HG03457 (cell line): Measurements from ENCODE around the gene PCDHGC5.

Source experiments
- ATAC-seq: cut with Tn5 transposase; IDR thresholded peaks from one replicate; pipeline ENCODE4 v1.9.1; 2021; ENCODE audit warnings: moderate number of reproducible peaks; ENCODE audit not compliant: unreplicated experiment

The PCDHGC5 gene

DNA sequence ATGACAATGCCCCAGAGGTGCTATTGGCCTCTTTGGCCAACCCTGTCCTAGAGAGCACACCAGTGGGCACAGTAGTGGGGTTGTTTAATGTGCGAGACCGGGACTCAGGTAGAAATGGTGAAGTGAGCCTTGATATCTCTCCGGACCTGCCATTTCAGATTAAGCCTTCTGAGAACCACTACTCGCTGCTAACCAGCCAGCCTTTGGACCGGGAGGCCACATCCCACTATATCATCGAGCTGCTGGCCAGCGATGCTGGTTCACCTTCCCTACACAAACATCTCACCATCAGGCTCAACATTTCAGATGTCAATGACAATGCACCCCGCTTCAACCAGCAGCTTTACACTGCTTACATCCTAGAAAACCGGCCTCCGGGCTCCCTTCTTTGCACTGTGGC, 1.4 kb downstream of the PCDHGC5 start:
- ATAC-seq = no peak

GRCh38 chr5:141490771-141491170, 1.9 kb downstream of the PCDHGC5 start:
- no peak for ATAC-seq

GRCh38 chr5:141491323-141492167, 2.7 kb downstream of the PCDHGC5 start:
- no peak for ATAC-seq

DNA sequence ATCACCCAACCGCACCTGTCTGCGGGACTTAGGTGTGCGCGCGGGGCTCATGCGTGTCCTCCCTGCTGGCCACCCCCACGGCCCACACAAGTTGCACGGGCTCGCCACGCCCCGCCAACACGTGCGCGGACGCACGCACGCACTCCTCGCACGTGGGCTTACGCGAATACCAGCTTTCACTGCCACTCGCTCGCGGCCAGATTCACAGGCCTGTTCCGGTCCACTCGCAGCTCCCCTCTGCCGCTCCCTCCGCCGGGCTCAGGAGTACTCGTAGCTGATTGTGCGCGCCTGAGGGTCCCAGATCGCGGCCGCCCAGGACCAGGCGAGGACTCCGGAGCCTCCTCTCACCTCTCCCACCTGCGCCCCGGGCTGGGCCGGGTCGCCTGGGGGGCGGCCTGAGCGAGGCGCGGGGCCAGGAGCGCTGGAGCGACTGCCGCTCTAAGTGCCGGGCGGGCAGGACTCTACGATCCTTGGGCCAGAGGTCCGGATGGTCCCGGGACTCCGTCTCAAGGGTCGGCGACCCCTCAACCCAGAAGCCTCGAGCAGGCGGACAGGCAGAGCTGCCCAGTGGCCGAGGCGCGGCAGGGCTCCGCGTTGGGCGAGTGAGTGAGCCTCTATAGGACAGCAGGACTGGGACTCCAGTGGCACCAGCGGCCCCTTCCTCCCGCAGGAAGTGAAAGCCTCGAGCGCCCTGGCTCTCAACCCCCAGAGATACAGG, 3.4 kb downstream of the PCDHGC5 start:
- ATAC-seq = no peak

DNA sequence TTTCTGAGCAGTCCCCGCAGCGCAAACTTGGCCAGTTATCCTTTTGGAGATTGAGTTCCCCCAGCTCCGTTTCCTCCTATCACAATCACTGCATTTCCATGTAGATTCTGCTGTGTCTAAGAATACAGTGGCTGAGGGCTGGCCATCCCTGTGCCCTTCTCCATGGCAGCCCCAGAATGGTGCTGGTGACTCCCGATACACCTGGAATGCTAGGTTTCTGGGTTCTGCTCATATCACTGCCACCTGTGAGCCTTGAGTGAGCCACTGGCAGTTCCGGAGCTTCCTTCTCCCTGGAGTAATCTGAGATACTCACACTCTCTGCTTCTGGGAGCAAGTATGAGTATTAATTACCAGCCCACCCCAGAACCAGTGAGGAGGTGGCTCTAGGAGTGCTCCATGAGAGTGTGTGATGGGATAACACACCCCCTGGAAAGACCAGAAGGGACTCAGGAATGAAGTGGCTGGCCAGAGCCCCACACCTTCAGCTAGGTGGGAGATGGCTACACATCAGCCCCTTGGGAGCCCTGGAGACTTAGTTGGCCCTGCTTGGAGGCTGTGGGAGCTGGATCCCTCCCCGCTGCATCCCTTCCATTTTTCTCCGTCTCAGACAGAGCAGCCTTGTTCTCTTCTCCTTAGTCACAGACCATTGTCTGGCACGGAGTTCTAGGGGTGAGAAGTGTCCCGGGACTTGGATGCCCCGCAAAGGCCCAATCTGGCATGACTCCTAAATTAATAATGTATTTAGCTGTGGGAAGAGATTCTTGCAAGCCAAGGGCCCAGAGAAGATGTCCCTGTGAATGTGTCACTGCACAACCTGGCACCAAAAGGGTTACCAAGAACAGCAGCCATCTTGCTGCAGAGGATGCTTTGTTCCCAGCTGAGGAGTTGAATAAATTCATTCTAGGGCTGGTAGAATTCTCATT, 4.9 kb downstream of the PCDHGC5 start:
- no peak for ATAC-seq

DNA sequence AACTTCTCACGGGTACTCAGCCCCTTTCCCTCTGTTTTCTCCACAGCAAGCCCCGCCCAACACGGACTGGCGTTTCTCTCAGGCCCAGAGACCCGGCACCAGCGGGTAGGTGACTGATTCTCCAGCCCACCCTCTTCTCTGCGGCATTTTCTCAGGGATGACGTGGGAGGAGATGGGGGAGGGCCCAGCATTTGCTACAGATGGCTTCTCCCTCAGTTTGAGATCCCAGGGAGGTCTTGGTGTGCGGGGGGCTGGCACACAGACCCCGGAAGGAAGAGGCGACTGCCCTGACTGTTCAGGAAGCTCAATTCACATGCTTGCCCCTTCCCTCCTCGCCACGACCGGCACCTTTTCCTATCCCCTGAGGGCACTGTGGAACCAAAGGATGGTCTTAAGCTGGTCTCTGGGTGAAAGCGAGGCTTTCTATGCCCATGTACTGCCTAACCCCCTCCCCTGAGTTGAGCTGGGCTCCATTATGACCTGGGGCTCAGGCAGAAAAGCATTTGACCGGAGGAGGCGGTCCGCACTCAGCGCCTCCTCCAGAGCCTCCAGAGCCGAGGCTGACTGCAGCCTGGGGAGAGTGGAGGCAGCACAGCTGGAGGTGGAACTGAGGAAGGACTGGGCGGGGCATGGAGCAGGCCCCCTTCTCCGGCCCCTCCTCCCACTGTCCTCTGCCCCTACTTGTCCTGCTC, 6.0 kb downstream of the PCDHGC5 start:
- no peak for ATAC-seq

DNA sequence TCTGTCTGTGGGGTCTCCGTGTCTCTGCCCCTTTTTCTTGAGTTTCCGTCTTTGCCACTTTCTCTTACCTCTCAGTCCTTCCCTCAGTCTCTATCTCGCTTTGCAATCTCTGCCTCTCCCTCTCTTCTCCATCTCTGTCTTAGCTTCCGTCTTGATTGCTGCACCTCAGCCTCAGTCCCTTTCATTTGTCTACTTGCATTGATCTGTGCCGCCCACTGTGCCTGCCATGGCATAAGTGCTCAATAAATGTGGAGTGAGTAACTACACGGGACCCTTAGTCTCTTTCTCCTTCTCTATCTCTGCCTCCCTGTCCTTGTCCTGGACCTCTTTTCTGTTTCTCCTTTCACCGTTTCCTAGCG, 6.6 kb downstream of the PCDHGC5 start:
- ATAC-seq = no peak

- no peak for ATAC-seq
Observed at GRCh38 chr5:141496038-141496437, 7.2 kb downstream of the PCDHGC5 start.

DNA sequence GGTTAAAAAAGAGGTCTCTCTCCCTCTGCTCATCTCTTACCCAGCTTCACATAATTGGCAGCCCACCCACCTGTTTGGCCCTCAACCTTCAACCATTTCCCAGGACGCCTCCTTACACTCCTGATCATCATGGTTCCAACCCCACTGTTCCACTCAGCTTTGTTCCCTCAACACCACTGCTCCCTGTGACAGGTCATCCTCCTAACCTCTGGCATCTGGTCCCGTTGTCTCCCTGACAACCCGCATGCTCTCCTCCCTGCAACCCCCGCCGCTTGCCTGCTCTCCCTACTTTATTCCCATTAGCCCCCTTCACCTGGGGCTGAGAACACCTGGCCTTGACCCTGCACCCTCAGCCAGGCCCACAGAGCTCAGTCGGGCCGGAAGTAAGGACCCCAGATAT, 12.9 kb downstream of the PCDHGC5 start:
- ATAC-seq = no peak

DNA sequence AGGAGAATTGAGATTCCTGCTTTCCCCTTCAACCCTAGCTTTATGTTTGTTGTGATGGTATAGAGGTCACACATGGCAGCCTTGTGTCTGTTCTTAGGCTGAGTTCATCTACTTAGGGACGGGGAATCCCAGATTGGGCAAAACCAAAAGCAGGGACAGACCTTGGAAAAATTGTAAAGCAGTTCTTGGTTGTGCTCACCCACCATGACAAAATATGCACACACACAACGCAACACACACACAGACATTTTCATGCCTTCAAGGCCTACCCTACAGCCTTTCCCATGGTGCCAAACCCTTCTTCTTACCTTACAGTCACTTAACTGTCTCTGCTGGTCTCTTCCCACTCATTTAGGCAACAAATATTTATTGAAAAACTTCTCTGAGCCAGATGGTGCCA, 14.8 kb downstream of the PCDHGC5 start:
- ATAC-seq = no peak

- ATAC-seq = no peak
Observed at GRCh38 chr5:141504216-141504615, 15.3 kb downstream of the PCDHGC5 start.

DNA sequence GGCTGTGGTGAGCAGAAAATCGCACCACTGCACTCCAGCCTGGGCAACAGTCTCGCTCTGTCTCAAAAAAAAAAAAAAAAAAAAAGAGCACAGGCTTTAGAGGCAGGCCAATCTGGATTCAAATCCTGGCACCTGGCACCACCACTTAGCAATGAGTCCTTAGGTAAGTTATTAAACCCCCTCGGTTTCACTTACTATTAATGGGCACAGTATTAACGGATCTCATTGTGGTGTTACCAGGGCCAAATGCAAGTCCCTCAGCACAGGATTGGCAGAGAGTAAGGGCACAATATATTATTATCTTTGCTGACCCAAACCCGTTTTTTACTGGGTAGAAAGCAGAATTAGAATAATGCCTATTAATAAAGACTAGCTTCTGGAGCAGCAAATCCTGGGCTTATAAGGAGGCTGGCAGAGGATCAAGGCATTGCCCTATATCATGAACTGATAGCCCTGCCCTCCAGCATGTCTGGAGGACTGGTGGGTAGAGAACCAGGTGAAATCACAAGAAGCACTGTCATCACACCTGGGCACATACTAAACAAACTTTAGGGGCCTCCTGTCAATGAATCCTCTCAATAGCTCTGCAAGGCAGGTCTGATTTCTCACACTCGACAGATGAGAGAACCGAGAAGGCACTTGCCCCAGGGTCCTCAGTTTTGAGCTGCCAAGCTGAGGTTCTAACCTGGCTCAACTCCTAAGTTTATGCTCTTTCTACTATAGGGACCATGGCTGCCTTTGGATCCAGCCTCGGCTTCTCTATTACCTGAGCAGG, 17.7 kb downstream of the PCDHGC5 start:
- no peak for ATAC-seq

- ATAC-seq = peak; percentile 31
Observed at GRCh38 chr5:141507387-141508091, 18.7 kb downstream of the PCDHGC5 start.

- no peak for ATAC-seq
Observed at GRCh38 chr5:141508440-141508797, 19.5 kb downstream of the PCDHGC5 start.

- no peak for ATAC-seq
Observed at GRCh38 chr5:141508798-141509611, 20.1 kb downstream of the PCDHGC5 start.

DNA sequence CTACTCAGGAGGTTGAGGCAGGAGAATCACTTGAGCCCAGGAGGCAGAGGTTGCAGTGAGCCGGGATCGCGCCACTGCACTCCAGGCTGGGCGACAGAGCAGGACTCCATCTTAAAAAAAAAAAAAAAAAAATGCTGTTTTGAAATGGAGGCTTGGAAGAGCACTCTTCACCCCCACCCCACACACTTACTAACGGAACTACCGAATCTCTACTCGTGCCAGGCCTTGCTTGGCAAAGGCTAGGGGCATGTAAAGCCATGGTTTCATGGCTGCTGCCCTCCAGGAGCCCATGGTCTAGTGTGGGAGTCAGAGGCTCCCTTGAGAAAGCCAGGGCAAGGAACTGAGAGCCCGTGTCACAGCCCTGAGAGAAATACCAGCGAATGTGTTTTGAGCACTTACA, 21.3 kb downstream of the PCDHGC5 start:
- ATAC-seq = no peak

DNA sequence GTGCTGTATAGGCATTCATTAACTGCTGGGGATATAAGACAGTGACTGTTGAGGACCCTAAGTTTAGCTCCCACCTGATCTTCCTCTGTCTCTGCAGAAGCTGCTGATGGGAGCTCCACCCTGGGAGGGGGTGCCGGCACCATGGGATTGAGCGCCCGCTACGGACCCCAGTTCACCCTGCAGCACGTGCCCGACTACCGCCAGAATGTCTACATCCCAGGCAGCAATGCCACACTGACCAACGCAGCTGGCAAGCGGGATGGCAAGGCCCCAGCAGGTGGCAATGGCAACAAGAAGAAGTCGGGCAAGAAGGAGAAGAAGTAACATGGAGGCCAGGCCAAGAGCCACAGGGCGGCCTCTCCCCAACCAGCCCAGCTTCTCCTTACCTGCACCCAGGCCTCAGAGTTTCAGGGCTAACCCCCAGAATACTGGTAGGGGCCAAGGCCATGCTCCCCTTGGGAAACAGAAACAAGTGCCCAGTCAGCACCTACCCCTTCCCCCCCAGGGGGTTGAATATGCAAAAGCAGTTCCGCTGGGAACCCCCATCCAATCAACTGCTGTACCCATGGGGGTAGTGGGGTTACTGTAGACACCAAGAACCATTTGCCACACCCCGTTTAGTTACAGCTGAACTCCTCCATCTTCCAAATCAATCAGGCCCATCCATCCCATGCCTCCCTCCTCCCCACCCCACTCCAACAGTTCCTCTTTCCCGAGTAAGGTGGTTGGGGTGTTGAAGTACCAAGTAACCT, 22.1 kb downstream of the PCDHGC5 start:
- no peak for ATAC-seq

DNA sequence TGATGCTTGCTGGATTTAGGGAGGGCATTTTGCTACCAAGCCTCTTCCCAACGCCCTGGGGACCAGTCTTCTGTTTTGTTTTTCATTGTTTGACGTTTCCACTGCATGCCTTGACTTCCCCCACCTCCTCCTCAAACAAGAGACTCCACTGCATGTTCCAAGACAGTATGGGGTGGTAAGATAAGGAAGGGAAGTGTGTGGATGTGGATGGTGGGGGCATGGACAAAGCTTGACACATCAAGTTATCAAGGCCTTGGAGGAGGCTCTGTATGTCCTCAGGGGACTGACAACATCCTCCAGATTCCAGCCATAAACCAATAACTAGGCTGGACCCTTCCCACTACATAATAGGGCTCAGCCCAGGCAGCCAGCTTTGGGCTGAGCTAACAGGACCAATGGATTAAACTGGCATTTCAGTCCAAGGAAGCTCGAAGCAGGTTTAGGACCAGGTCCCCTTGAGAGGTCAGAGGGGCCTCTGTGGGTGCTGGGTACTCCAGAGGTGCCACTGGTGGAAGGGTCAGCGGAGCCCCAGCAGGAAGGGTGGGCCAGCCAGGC, 23.0 kb downstream of the PCDHGC5 start:
- ATAC-seq = no peak
